HepG2 (cell line): ENCODE measurements around the gene SULT2A1. TPM values are rescaled to one million over a fixed set of nuclear protein-coding genes. Genes with fewer than 3 reads are reported as not detected.

ENCODE experiments used
- FOXP1 ChIP-seq, 2 experiments: fragments of 450-650 bp in 1 of 2; IDR thresholded peaks; 2 replicates each; pipeline ENCODE4 v1.6.1; 2017 to 2018; ENCODE audit warnings: antibody characterized with exemption in 1 of 2
- HDAC2 ChIP-seq: sonication (generic); formaldehyde crosslinking; IDR thresholded peaks from 2 replicates; pipeline ENCODE4 v1.4.0; 2020; ENCODE audit warnings: missing genetic modification reagents
- JUND ChIP-seq: sonication (generic); formaldehyde crosslinking; IDR thresholded peaks from 2 replicates; pipeline ENCODE4 v1.8.0; 2022; ENCODE audit warnings: mild to moderate bottlenecking, missing genetic modification reagents
- KAT8 ChIP-seq: IDR thresholded peaks from 2 replicates; pipeline ENCODE4 v1.6.1; 2016; ENCODE audit warnings: missing genetic modification reagents, missing compliant biosample characterization
- KLF12 ChIP-seq: sonication (generic); formaldehyde crosslinking; IDR thresholded peaks from 2 replicates; pipeline ENCODE4 v1.4.0; 2020; ENCODE audit warnings: missing genetic modification reagents, borderline replicate concordance
- MEF2D ChIP-seq: sonication (generic); formaldehyde crosslinking; IDR thresholded peaks from 2 replicates; pipeline ENCODE4 v1.5.1; 2020; ENCODE audit warnings: mild to moderate bottlenecking, missing genetic modification reagents
- MIXL1 ChIP-seq: IDR thresholded peaks from 2 replicates; pipeline ENCODE4 v1.6.1; 2016
- POLR2A ChIP-seq, 2 experiments: IDR thresholded peaks; 2 replicates each; pipeline ENCODE4 v1.6.1; 2011; ENCODE audit warnings: low read depth in 2 of 2, low read length in 2 of 2, mild to moderate bottlenecking in 1 of 2, moderate library complexity in 1 of 2; ENCODE audit not compliant: insufficient read depth in 1 of 2
- SMARCC2 ChIP-seq: fragments of 450-650 bp; IDR thresholded peaks from 2 replicates; pipeline ENCODE4 v1.6.1; 2017; ENCODE audit warnings: antibody characterized with exemption, mild to moderate bottlenecking
- SMYD3 ChIP-seq: sonication (generic); formaldehyde crosslinking; IDR thresholded peaks from 2 replicates; pipeline ENCODE4 v1.8.1; 2023; ENCODE audit warnings: mild to moderate bottlenecking, missing genetic modification reagents
- TBX2 ChIP-seq: sonication (generic); formaldehyde crosslinking; IDR thresholded peaks from 2 replicates; pipeline ENCODE4 v1.5.0; 2020; ENCODE audit warnings: missing genetic modification reagents, mild to moderate bottlenecking, borderline replicate concordance
- ZNF577 ChIP-seq: sonication (generic); formaldehyde crosslinking; IDR thresholded peaks from 2 replicates; pipeline ENCODE4 v1.4.0; 2020; ENCODE audit warnings: mild to moderate bottlenecking, low read depth, missing genetic modification reagents, borderline replicate concordance
- ZNF589 ChIP-seq: sonication (generic); formaldehyde crosslinking; conservative IDR thresholded peaks from 2 replicates; pipeline ENCODE4 v1.8.0; 2022; ENCODE audit warnings: mild to moderate bottlenecking, moderate library complexity, missing genetic modification reagents
- ZNF672 ChIP-seq: sonication (generic); formaldehyde crosslinking; IDR thresholded peaks from 2 replicates; pipeline ENCODE4 v1.8.1; 2022; ENCODE audit warnings: missing genetic modification reagents
- ZNF737 ChIP-seq: sonication (generic); formaldehyde crosslinking; IDR thresholded peaks from 2 replicates; pipeline ENCODE4 v1.5.0; 2020; ENCODE audit warnings: missing genetic modification reagents, mild to moderate bottlenecking, borderline replicate concordance
- ZNF766 ChIP-seq: sonication (generic); formaldehyde crosslinking; IDR thresholded peaks from 2 replicates; pipeline ENCODE4 v1.5.0; 2020; ENCODE audit warnings: missing genetic modification reagents, borderline replicate concordance
- polyA plus RNA-seq, 8 experiments: library from polyadenylated mRNA; depleted of rRNA in 3 of 8; stranded (reverse) in 7 of 8; unstranded in 1 of 8; fragments of >200 nt; fragmentation: Illumina TruSeq in 4 of 8; extraction: Trizol in 4 of 8; gene quantifications; 2 replicates each; pipeline versions ENCODE4 v1.2.1 to v1.2.3, GENCODE V29; 2011 to 2016; ENCODE audit warnings: low read depth in 4 of 8, missing spikeins in 1 of 8, mixed read lengths in 1 of 8; ENCODE audit not compliant: insufficient read depth in 1 of 8
- total RNA-seq, 5 experiments: library from RNA; depleted of rRNA; stranded (reverse); fragments of >200 nt; fragmentation: Illumina TruSeq; extraction: Trizol; gene quantifications; 2 replicates each; pipeline ENCODE4 v1.2.3, GENCODE V29; 2016; ENCODE audit warnings: low read depth in 1 of 5
- TF ChIP-seq, protein P1 (sequence below): sonication (generic); formaldehyde crosslinking; IDR thresholded peaks from 2 replicates; pipeline ENCODE4 v1.8.1; 2022; ENCODE audit warnings: mild to moderate bottlenecking, missing genetic modification reagents
- TF ChIP-seq, protein P2 (sequence below): sonication (generic); formaldehyde crosslinking; IDR thresholded peaks from 2 replicates; pipeline ENCODE4 v1.9.0; 2022; ENCODE audit warnings: low read depth, missing genetic modification reagents
- TF ChIP-seq, protein P3 (sequence below): sonication (generic); formaldehyde crosslinking; IDR thresholded peaks from 2 replicates; pipeline ENCODE4 v1.4.0; 2020; ENCODE audit warnings: missing genetic modification reagents
- TF ChIP-seq, protein P4 (sequence below): sonication (generic); formaldehyde crosslinking; IDR thresholded peaks from 2 replicates; pipeline ENCODE4 v1.4.0; 2020; ENCODE audit warnings: mild to moderate bottlenecking, missing genetic modification reagents

Gene SULT2A1
- total and polyA plus RNA-seq, 2 of the 13 experiments (the other 11 are each of a cell fraction or from before 2014, with no cell fraction given), result 137 to 193 TPM

DNA sequence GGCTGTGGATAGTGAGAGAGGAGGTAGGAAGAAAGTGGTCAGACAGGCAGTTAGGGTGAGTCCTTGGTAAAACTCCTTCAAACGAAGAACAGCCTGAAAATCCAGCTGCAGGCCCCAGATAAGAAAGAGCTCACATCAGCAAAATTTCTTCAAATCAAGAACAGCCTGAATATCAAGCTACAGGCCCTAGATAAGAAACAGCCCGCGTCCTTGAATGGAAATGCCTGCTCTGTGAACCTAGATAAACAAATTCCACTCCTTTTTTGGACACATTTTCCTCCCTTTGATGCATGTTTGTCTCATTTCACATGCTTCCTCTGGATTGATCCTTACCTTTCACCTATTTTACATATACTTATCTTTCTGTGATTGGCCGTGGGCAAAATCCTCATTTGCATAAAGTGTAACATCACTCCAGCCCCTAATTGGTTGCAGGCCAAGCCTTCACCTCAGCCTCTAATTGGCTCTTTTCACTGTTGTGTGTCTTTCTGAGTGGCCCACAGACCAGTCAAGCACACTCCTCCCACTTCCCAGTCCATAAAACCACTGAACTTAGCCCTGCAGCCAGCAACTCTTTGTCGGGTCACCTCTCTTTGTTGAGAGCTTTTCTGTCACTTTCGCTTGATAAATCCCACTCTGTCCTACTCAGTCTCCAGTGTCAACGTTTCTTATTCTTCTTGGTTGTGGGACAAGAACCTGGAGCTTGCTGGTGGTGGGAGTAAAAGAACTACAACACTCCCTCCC, 6.0 kb upstream of the SULT2A1 start (continued):
- TF ChIP-seq, protein P1, sequence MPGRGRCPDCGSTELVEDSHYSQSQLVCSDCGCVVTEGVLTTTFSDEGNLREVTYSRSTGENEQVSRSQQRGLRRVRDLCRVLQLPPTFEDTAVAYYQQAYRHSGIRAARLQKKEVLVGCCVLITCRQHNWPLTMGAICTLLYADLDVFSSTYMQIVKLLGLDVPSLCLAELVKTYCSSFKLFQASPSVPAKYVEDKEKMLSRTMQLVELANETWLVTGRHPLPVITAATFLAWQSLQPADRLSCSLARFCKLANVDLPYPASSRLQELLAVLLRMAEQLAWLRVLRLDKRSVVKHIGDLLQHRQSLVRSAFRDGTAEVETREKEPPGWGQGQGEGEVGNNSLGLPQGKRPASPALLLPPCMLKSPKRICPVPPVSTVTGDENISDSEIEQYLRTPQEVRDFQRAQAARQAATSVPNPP (CRISPR knock-in tag), result peak; percentile 59; the same call in 1 of the 2 replicates
- no peak for TF ChIP-seq ZNF589 (CRISPR knock-in tag)
- no peak for TF ChIP-seq ZNF737 (CRISPR knock-in tag)
- 0 out of 2 replicates have a peak, but pooled peaks have one; percentile 37 for TF ChIP-seq ZNF766 (CRISPR knock-in tag)
- TF ChIP-seq HDAC2 (CRISPR knock-in tag), result 0 out of 2 replicates have a peak, but pooled peaks have one; percentile 23
- TF ChIP-seq, protein P2, sequence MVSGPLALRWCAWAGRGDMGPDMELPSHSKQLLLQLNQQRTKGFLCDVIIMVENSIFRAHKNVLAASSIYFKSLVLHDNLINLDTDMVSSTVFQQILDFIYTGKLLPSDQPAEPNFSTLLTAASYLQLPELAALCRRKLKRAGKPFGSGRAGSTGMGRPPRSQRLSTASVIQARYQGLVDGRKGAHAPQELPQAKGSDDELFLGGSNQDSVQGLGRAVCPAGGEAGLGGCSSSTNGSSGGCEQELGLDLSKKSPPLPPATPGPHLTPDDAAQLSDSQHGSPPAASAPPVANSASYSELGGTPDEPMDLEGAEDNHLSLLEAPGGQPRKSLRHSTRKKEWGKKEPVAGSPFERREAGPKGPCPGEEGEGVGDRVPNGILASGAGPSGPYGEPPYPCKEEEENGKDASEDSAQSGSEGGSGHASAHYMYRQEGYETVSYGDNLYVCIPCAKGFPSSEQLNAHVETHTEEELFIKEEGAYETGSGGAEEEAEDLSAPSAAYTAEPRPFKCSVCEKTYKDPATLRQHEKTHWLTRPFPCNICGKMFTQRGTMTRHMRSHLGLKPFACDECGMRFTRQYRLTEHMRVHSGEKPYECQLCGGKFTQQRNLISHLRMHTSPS, result no peak
- TF ChIP-seq, protein P3, sequence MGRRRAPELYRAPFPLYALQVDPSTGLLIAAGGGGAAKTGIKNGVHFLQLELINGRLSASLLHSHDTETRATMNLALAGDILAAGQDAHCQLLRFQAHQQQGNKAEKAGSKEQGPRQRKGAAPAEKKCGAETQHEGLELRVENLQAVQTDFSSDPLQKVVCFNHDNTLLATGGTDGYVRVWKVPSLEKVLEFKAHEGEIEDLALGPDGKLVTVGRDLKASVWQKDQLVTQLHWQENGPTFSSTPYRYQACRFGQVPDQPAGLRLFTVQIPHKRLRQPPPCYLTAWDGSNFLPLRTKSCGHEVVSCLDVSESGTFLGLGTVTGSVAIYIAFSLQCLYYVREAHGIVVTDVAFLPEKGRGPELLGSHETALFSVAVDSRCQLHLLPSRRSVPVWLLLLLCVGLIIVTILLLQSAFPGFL, result no peak
- TF ChIP-seq ZNF577 (CRISPR knock-in tag), result no peak
- TF ChIP-seq MEF2D (CRISPR knock-in tag), result peak; percentile 26
- no peak for TF ChIP-seq ZNF672
- 0 out of 2 replicates have a peak, but pooled peaks have one; percentile 26 for TF ChIP-seq KLF12 (CRISPR knock-in tag)
- TF ChIP-seq FOXP1 (IDR thresholded peaks at IDR 0.05), result peak; percentile 86
- TF ChIP-seq FOXP1 (CRISPR knock-in tag; IDR thresholded peaks at IDR 0.05), result peak; percentile 88
- peak; percentile 97 to 99 for TF ChIP-seq POLR2A (IDR thresholded peaks at IDR 0.05; ENCODE audit: insufficient read depth in 1 of 2, low read depth in 2 of 2, low read length in 2 of 2)
- TF ChIP-seq, protein P4, sequence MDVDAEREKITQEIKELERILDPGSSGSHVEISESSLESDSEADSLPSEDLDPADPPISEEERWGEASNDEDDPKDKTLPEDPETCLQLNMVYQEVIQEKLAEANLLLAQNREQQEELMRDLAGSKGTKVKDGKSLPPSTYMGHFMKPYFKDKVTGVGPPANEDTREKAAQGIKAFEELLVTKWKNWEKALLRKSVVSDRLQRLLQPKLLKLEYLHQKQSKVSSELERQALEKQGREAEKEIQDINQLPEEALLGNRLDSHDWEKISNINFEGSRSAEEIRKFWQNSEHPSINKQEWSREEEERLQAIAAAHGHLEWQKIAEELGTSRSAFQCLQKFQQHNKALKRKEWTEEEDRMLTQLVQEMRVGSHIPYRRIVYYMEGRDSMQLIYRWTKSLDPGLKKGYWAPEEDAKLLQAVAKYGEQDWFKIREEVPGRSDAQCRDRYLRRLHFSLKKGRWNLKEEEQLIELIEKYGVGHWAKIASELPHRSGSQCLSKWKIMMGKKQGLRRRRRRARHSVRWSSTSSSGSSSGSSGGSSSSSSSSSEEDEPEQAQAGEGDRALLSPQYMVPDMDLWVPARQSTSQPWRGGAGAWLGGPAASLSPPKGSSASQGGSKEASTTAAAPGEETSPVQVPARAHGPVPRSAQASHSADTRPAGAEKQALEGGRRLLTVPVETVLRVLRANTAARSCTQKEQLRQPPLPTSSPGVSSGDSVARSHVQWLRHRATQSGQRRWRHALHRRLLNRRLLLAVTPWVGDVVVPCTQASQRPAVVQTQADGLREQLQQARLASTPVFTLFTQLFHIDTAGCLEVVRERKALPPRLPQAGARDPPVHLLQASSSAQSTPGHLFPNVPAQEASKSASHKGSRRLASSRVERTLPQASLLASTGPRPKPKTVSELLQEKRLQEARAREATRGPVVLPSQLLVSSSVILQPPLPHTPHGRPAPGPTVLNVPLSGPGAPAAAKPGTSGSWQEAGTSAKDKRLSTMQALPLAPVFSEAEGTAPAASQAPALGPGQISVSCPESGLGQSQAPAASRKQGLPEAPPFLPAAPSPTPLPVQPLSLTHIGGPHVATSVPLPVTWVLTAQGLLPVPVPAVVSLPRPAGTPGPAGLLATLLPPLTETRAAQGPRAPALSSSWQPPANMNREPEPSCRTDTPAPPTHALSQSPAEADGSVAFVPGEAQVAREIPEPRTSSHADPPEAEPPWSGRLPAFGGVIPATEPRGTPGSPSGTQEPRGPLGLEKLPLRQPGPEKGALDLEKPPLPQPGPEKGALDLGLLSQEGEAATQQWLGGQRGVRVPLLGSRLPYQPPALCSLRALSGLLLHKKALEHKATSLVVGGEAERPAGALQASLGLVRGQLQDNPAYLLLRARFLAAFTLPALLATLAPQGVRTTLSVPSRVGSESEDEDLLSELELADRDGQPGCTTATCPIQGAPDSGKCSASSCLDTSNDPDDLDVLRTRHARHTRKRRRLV (CRISPR knock-in tag), result peak; percentile 68; the same call in 1 of the 2 replicates
- no peak for TF ChIP-seq SMARCC2
- 0 out of 2 replicates have a peak, but pooled peaks have one; percentile 30 for TF ChIP-seq JUND
- peak; percentile 56 for TF ChIP-seq MIXL1 (CRISPR knock-in tag)
- TF ChIP-seq KAT8 (CRISPR knock-in tag), result peak; percentile 69; the same call in 1 of the 2 replicates
- TF ChIP-seq SMYD3 (CRISPR knock-in tag), result peak; percentile 55; the same call in 1 of the 2 replicates
- peak; percentile 50 for TF ChIP-seq TBX2 (CRISPR knock-in tag)
